K562 (cell line): ENCODE results near the gene SNX9. TPM values are rescaled to one million over a fixed set of nuclear protein-coding genes. Genes with fewer than 3 reads are reported as not detected.
A peak's percentile ranks its signal among the peaks of the same experiment; 100 is the strongest.

Source experiments
- FOSL1 ChIP-seq: fragments of 200-800 bp; sonication (Bioruptor generic); conservative IDR thresholded peaks from 2 replicates; pipeline ENCODE4 v1.6.1; 2016; ENCODE audit warnings: missing genetic modification characterization, missing compliant biosample characterization
- IRF2 ChIP-seq: sonication (generic); formaldehyde crosslinking; IDR thresholded peaks from 2 replicates; pipeline ENCODE4 v1.8.1; 2022; ENCODE audit warnings: mild to moderate bottlenecking, missing genetic modification reagents
- NR4A1 ChIP-seq, 2 experiments: fragments of 250-450 bp in 1 of 2; fragments of 450-650 bp in 1 of 2; sonication (Bioruptor Pico) in 1 of 2; IDR thresholded peaks; 2 replicates each; pipeline versions ENCODE4 v1.4.0 to v1.6.1; 2016 to 2020; ENCODE audit warnings: mild to moderate bottlenecking in 2 of 2, missing compliant biosample characterization in 1 of 2, missing genetic modification characterization in 1 of 2, moderate library complexity in 1 of 2
- PCBP1 ChIP-seq: fragments of 200-400 bp; formaldehyde crosslinking; IDR thresholded peaks from 2 replicates; pipeline ENCODE4 v1.6.1; 2018; ENCODE audit warnings: mild to moderate bottlenecking, low read depth, low read length; ENCODE audit not compliant: poor library complexity, severe bottlenecking
- ZBTB8A ChIP-seq: fragments of 450-650 bp; IDR thresholded peaks from 2 replicates; pipeline ENCODE4 v1.6.1; 2018; ENCODE audit warnings: mild to moderate bottlenecking, moderate library complexity; ENCODE audit not compliant: partially characterized antibody
- ZMIZ1 ChIP-seq, 2 experiments: fragments of 150-350 bp in 1 of 2; IDR thresholded peaks; 2 replicates each; pipeline ENCODE4 v1.6.1; 2012 to 2016; ENCODE audit warnings: low read depth in 2 of 2, low read length in 2 of 2, mild to moderate bottlenecking in 1 of 2, moderate library complexity in 1 of 2
- polyA plus RNA-seq, 8 experiments: library from polyadenylated mRNA; depleted of rRNA in 4 of 8; stranded (reverse) in 5 of 8; unstranded in 3 of 8; fragments of >200 nt; fragmentation: Nextera tagmentation in 2 of 8; fragmentation: Illumina TruSeq in 1 of 8; extraction: Ambion mirVana in 2 of 8; extraction: Trizol in 1 of 8; gene quantifications; 2 replicates each; pipeline versions ENCODE4 v1.2.1 to v1.2.3, GENCODE V29; 2011 to 2014; ENCODE audit warnings: inconsistent platforms in 1 of 8, missing spikeins in 1 of 8
- total RNA-seq, 7 experiments: library from RNA; depleted of rRNA in 6 of 7; stranded (reverse); fragments of >200 nt in 6 of 7; fragmentation: Illumina TruSeq in 2 of 7; extraction: Trizol in 2 of 7; gene quantifications; 2 replicates each; pipeline versions ENCODE4 v1.2.1 to v1.2.3, GENCODE V29; 2011 to 2021; ENCODE audit warnings: low replicate concordance in 1 of 7
- TF ChIP-seq, protein P1 (sequence below): fragments of 450-650 bp; IDR thresholded peaks from 2 replicates; pipeline ENCODE4 v1.6.1; 2016; ENCODE audit warnings: mild to moderate bottlenecking, moderate library complexity
- TF ChIP-seq, protein P2 (sequence below): fragments of 250-450 bp; sonication (Bioruptor Pico); IDR thresholded peaks from 2 replicates; pipeline ENCODE4 v1.5.1; 2021; ENCODE audit warnings: mild to moderate bottlenecking

The SNX9 gene
- total and polyA plus RNA-seq, 9 of the 15 experiments (the other 6 are each of a cell fraction or from before 2014, with no cell fraction given): 6.0 to 81.7 (median 57.1) TPM

DNA sequence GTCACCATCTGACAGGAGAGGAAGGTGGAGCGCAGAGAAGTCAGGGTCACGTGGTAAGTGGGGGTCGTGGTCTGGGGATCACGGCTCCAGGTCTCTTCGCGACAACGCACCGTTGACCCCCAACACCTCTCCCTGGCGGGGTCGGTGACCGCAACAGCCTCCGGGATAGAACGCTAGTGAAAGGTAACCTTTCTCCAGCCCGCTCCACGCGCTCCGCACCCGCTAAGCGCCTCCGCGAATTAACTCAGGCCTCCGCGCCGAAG, 158.0 kb downstream of the SNX9 start (continued):
- TF ChIP-seq, protein P1, sequence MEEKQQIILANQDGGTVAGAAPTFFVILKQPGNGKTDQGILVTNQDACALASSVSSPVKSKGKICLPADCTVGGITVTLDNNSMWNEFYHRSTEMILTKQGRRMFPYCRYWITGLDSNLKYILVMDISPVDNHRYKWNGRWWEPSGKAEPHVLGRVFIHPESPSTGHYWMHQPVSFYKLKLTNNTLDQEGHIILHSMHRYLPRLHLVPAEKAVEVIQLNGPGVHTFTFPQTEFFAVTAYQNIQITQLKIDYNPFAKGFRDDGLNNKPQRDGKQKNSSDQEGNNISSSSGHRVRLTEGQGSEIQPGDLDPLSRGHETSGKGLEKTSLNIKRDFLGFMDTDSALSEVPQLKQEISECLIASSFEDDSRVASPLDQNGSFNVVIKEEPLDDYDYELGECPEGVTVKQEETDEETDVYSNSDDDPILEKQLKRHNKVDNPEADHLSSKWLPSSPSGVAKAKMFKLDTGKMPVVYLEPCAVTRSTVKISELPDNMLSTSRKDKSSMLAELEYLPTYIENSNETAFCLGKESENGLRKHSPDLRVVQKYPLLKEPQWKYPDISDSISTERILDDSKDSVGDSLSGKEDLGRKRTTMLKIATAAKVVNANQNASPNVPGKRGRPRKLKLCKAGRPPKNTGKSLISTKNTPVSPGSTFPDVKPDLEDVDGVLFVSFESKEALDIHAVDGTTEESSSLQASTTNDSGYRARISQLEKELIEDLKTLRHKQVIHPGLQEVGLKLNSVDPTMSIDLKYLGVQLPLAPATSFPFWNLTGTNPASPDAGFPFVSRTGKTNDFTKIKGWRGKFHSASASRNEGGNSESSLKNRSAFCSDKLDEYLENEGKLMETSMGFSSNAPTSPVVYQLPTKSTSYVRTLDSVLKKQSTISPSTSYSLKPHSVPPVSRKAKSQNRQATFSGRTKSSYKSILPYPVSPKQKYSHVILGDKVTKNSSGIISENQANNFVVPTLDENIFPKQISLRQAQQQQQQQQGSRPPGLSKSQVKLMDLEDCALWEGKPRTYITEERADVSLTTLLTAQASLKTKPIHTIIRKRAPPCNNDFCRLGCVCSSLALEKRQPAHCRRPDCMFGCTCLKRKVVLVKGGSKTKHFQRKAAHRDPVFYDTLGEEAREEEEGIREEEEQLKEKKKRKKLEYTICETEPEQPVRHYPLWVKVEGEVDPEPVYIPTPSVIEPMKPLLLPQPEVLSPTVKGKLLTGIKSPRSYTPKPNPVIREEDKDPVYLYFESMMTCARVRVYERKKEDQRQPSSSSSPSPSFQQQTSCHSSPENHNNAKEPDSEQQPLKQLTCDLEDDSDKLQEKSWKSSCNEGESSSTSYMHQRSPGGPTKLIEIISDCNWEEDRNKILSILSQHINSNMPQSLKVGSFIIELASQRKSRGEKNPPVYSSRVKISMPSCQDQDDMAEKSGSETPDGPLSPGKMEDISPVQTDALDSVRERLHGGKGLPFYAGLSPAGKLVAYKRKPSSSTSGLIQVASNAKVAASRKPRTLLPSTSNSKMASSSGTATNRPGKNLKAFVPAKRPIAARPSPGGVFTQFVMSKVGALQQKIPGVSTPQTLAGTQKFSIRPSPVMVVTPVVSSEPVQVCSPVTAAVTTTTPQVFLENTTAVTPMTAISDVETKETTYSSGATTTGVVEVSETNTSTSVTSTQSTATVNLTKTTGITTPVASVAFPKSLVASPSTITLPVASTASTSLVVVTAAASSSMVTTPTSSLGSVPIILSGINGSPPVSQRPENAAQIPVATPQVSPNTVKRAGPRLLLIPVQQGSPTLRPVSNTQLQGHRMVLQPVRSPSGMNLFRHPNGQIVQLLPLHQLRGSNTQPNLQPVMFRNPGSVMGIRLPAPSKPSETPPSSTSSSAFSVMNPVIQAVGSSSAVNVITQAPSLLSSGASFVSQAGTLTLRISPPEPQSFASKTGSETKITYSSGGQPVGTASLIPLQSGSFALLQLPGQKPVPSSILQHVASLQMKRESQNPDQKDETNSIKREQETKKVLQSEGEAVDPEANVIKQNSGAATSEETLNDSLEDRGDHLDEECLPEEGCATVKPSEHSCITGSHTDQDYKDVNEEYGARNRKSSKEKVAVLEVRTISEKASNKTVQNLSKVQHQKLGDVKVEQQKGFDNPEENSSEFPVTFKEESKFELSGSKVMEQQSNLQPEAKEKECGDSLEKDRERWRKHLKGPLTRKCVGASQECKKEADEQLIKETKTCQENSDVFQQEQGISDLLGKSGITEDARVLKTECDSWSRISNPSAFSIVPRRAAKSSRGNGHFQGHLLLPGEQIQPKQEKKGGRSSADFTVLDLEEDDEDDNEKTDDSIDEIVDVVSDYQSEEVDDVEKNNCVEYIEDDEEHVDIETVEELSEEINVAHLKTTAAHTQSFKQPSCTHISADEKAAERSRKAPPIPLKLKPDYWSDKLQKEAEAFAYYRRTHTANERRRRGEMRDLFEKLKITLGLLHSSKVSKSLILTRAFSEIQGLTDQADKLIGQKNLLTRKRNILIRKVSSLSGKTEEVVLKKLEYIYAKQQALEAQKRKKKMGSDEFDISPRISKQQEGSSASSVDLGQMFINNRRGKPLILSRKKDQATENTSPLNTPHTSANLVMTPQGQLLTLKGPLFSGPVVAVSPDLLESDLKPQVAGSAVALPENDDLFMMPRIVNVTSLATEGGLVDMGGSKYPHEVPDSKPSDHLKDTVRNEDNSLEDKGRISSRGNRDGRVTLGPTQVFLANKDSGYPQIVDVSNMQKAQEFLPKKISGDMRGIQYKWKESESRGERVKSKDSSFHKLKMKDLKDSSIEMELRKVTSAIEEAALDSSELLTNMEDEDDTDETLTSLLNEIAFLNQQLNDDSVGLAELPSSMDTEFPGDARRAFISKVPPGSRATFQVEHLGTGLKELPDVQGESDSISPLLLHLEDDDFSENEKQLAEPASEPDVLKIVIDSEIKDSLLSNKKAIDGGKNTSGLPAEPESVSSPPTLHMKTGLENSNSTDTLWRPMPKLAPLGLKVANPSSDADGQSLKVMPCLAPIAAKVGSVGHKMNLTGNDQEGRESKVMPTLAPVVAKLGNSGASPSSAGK: peak; percentile 82
- TF ChIP-seq IRF2 (CRISPR knock-in tag) (no peak), ZBTB8A (no peak), NR4A1 (CRISPR knock-in tag; IDR thresholded peaks at IDR 0.05) (no peak), NR4A1 (tag; IDR thresholded peaks at IDR 0.05) (no peak), PCBP1 (no peak), FOSL1 (tag) (no peak), ZMIZ1 (IDR thresholded peaks at IDR 0.05; ENCODE audit: low read depth in 2 of 2, low read length in 2 of 2) (no peak)
- TF ChIP-seq, protein P2, sequence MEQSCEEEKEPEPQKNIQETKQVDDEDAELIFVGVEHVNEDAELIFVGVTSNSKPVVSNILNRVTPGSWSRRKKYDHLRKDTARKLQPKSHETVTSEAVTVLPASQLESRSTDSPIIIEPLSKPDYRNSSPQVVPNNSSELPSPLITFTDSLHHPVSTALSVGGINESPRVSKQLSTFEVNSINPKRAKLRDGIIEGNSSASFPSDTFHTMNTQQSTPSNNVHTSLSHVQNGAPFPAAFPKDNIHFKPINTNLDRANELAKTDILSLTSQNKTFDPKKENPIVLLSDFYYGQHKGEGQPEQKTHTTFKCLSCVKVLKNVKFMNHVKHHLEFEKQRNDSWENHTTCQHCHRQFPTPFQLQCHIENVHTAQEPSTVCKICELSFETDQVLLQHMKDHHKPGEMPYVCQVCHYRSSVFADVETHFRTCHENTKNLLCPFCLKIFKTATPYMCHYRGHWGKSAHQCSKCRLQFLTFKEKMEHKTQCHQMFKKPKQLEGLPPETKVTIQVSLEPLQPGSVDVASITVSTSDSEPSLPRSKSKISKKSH (CRISPR knock-in tag): no peak
